GM12872 (cell line): ENCODE data around the gene CCNY.

Source experiments
- CTCF ChIP-seq: IDR thresholded peaks from 3 replicates; pipeline ENCODE4 v1.5.1; 2011; ENCODE audit warnings: low read depth, mild to moderate bottlenecking, low read length, moderate library complexity; ENCODE audit not compliant: insufficient read depth

Gene CCNY

DNA sequence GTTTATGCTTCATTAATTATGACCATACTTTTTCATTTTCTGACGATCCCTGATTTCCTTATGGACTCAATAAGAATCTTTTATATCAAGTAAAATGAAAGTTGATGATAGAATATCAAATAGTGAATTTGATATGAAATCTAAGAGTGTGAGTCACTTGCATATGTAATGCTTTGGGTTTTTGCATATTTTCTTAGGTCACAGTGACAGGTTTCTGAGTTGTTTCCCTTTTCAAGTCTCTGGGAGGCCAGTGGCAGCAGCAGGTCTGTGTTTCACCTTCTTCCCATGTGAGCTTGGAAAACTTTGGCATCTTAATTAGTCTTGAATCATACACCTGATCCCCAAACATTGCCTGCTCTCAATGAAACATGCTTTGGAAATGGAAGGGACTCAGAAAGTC is 234.1 kb downstream of the CCNY start:
- TF ChIP-seq CTCF: no peak

- TF ChIP-seq CTCF: no peak
Measured at GRCh38 chr10:35572583-35572982, 236.3 kb downstream of the CCNY start.

- no peak for TF ChIP-seq CTCF
Measured at GRCh38 chr10:35573796-35574195, 237.5 kb downstream of the CCNY start.

DNA sequence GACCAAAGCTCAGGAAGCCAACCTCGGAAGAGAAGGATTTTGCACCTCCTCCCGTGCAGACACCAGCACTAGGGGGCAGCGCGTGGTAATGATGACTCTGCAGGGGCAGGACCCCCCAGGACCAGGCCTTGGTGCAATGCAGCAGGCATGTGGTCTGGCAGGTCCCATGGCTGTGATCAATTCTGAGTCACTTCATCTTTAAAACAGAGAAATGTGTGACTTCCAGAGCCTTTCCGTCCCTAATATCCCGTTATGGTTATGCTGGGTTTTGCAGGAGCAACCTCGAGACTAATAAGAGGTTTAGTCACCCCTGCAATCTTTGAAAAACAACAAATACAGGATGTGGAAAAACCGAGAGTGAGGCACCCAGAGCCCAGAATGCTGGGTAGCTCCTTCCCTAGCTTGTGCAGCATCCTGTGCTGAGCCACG is 238.6 kb downstream of the CCNY start:
- TF ChIP-seq CTCF: 0 out of 3 replicates have a peak, but pooled peaks have one; percentile 23

DNA sequence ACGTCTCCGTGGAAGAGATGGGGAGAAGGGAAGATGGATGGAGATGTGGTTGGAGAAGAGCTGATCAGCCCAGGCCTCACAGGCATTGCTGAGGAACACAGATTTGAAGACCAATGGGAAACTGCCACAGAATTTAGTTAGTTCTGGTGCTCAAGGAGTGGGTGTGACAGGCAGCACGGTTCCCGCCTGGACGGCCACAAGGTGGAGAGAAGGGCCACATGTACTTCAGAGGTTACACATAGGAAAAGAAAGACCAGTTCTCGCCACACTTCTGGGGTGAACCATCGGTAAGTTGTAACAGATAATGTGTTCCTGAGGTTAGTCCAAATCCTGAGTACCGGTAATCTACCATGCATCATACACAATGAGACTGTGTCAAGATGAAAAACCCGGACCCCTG is 239.3 kb downstream of the CCNY start:
- TF ChIP-seq CTCF: no peak

- TF ChIP-seq CTCF: no peak
Measured at GRCh38 chr10:35576730-35577129, 240.4 kb downstream of the CCNY start.

DNA sequence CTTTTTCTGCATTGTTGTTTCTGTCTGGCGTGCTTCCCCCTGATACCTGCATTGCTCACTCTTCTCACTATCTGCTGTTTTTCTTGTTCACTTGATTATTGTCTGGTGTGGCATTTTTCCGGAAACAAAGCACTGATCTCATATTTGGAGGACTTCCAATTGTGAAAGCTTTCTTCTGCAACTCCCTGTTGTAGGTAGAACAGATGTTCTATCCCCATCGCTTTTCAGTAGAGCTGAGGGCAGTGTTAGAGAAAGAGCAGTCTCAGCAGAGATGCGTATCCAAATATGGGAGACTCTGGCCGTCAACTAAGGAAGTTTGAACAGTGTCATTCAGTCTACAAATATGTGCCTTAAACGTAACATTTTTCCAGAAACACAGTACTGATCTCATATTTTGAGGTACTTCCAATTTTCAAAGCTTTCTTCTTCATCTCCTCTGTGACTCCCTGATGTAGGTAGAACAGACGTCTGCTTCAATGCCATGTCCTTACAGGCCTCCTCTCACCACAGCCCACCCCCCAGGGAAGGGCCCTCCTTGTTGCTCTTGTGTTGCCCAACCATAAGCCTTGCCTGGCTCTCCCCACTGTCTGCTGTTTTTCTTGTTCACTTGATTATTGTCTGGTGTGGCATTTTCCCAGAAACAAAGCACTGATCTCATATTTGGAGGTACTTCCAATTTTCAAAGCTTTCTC is 241.8 kb downstream of the CCNY start:
- TF ChIP-seq CTCF: no peak
